ENCODE results near the gene LRP6.

Gene LRP6

DNA sequence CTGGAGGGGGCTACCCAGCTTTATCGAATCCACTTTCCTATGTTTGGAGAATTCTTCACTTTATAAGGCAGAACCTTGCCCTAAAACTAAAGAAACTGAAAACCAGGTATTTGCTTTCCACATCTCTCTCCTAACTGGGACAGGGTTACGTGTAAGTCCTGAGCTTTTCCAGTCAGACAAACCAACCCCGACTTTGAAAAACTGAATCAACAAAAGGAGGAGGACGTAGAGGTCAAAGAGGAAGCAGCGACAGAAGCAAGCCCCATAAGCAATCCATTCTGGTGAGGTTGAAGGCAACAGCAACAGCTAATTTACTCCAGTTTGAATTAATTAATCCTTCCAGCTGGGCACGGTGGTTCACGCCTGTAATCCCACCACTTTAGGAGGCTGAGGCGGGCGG is 47.2 kb downstream of the LRP6 start:
- no peak overlapping the region for H3K9ac ChIP-seq (ENCODE audit: low read depth in 1 of 2, low read length in 2 of 2)
- H3K27ac ChIP-seq (ENCODE audit: low read depth, low read length) = no peak overlapping the region
- no peaks in the 10 kb centered on the region for H3K9me3 ChIP-seq (ENCODE audit: control insufficient read depth in 1 of 2, low read length in 2 of 2)
- H3K36me3 ChIP-seq (ENCODE audit: control insufficient read depth in 1 of 2, insufficient read depth in 2 of 2, low read length in 2 of 2) = no peaks in the 10 kb centered on the region
- no peaks in the 10 kb centered on the region for H3K27me3 ChIP-seq (ENCODE audit: control insufficient read depth in 1 of 2, insufficient read depth in 2 of 2, low read length in 2 of 2)
- H3K4me3 ChIP-seq (ENCODE audit: low read depth in 1 of 2, low read length in 2 of 2) = no peak overlapping the region
- peaks cover 0 to 4% of the 10 kb centered on the region in 2 donors for H3K4me1 ChIP-seq (ENCODE audit: control insufficient read depth in 1 of 2, insufficient read depth in 2 of 2, low read length in 2 of 2)

DNA sequence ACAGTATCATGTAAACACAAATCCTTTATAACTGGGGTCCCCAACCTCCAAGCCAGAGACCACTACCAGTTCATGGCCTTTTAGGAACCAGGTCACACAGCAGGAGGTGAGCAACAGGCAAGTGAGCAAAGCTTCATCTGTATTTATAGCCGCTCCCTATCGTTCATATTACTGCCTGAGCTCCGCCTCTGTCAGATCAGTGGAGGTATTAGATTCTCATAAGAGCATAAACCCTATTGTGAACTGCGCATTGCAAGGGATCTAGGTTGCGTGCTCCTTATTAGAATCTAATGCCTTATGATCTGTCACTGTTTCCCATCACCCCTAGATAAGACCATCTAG is 49.9 kb downstream of the LRP6 start:
- Histone ChIP-seq H3K27ac (ENCODE audit: low read depth, low read length) (no peak overlapping the region), H3K9ac (ENCODE audit: low read depth in 1 of 2, low read length in 2 of 2) (no peak overlapping the region), H3K4me3 (ENCODE audit: low read depth in 1 of 2, low read length in 2 of 2) (no peak overlapping the region), H3K36me3 (ENCODE audit: control insufficient read depth in 1 of 2, insufficient read depth in 2 of 2, low read length in 2 of 2) (no peaks in the 10 kb centered on the region), H3K27me3 (ENCODE audit: control insufficient read depth in 1 of 2, insufficient read depth in 2 of 2, low read length in 2 of 2) (no peaks in the 10 kb centered on the region), H3K9me3 (ENCODE audit: control insufficient read depth in 1 of 2, low read length in 2 of 2) (no peaks in the 10 kb centered on the region), H3K4me1 (ENCODE audit: control insufficient read depth in 1 of 2, insufficient read depth in 2 of 2, low read length in 2 of 2) (peaks cover 0 to 8% of the 10 kb centered on the region in 2 donors)

DNA sequence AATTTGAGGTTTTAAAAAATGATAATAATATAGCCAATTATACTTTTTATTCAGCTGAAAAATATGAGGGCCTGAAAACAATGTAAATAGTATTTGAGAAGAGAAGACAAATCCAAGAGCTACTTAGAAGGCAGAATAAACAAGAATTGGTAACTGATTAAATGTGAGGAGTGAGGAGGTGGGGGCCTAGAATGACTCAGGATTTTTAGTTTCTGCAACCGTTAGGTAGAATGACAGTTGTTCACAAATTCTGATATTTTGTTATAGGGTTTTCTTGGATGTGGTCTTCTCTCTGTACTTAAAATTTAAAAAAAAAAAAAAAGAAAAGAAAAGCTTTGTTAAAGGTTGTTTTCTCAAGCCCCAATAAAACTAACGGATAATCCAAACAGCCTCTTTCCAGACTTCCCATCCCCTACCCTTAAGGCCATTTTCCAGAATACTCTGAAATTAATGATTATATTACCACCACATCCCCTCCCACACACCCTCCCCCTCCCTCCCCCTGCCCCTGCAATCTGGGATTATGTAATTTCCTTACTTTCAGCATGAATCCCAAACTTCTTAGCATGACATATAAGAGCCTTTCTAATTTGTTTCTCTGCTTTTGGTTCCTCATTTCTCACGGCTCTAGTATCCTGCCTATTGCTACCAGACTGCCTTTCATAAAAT is 50.4 kb downstream of the LRP6 start:
- Histone ChIP-seq H3K9me3 (ENCODE audit: control insufficient read depth in 1 of 2, low read length in 2 of 2) (no peaks in the 10 kb centered on the region), H3K27me3 (ENCODE audit: control insufficient read depth in 1 of 2, insufficient read depth in 2 of 2, low read length in 2 of 2) (no peaks in the 10 kb centered on the region), H3K4me1 (ENCODE audit: control insufficient read depth in 1 of 2, insufficient read depth in 2 of 2, low read length in 2 of 2) (peaks cover 0 to 8% of the 10 kb centered on the region in 2 donors), H3K4me3 (ENCODE audit: low read depth in 1 of 2, low read length in 2 of 2) (no peak overlapping the region), H3K36me3 (ENCODE audit: control insufficient read depth in 1 of 2, insufficient read depth in 2 of 2, low read length in 2 of 2) (no peaks in the 10 kb centered on the region), H3K9ac (ENCODE audit: low read depth in 1 of 2, low read length in 2 of 2) (no peak overlapping the region), H3K27ac (ENCODE audit: low read depth, low read length) (no peak overlapping the region)

DNA sequence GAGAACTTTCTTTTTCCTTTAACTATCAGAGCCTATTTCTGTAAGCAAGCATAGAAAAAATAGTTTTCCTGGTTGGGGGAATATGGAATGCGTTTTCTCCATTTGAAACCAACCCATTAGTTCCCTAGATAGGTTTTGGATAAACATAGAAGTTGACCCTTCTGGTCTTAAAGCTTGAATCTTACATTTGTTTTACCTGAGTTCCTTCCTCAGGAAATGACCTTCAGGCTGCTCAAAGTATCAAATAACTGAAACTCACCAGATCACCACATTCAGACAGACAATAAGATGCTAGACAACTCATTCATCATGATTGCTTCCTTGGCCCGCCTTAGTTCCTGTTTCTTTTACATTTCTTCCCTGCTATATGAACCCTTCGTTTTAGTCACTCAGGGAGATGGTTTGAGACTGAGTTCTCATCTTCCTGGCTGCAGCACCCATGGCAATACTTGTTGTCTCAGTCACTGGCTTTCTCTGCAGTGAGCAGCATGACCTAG is 52.2 kb downstream of the LRP6 start:
- no peak overlapping the region for H3K9ac ChIP-seq (ENCODE audit: low read depth in 1 of 2, low read length in 2 of 2)
- H3K4me3 ChIP-seq (ENCODE audit: low read depth in 1 of 2, low read length in 2 of 2) = no peak overlapping the region
- H3K36me3 ChIP-seq (ENCODE audit: control insufficient read depth in 1 of 2, insufficient read depth in 2 of 2, low read length in 2 of 2) = no peaks in the 10 kb centered on the region
- no peaks in the 10 kb centered on the region for H3K27me3 ChIP-seq (ENCODE audit: control insufficient read depth in 1 of 2, insufficient read depth in 2 of 2, low read length in 2 of 2)
- no peak overlapping the region for H3K27ac ChIP-seq (ENCODE audit: low read depth, low read length)
- H3K9me3 ChIP-seq (ENCODE audit: control insufficient read depth in 1 of 2, low read length in 2 of 2) = no peaks in the 10 kb centered on the region
- H3K4me1 ChIP-seq (ENCODE audit: control insufficient read depth in 1 of 2, insufficient read depth in 2 of 2, low read length in 2 of 2) = peaks cover 0 to 4% of the 10 kb centered on the region in 2 donors

DNA sequence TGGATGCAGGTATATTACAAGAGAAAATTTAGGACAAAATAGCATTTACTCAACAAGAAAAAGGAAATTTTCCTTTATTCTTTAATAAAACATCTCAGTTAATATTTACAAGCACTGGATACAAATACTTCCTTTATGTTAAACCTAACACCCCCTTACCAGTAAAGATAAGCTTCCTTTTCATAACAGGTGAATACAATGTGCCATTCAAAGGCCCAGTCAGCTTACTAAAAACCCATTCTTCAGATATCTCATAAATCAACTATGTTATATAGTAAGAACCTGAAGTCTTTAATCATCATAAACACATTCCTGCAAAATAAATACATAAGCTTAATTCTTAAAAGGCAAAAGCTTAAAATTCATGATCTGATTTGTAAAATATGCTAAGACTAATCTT is 52.6 kb downstream of the LRP6 start:
- no peak overlapping the region for H3K4me3 ChIP-seq (ENCODE audit: low read depth in 1 of 2, low read length in 2 of 2)
- H3K27ac ChIP-seq (ENCODE audit: low read depth, low read length) = no peak overlapping the region
- H3K9me3 ChIP-seq (ENCODE audit: control insufficient read depth in 1 of 2, low read length in 2 of 2) = no peaks in the 10 kb centered on the region
- peaks cover 0 to 4% of the 10 kb centered on the region in 2 donors for H3K4me1 ChIP-seq (ENCODE audit: control insufficient read depth in 1 of 2, insufficient read depth in 2 of 2, low read length in 2 of 2)
- H3K27me3 ChIP-seq (ENCODE audit: control insufficient read depth in 1 of 2, insufficient read depth in 2 of 2, low read length in 2 of 2) = no peaks in the 10 kb centered on the region
- no peaks in the 10 kb centered on the region for H3K36me3 ChIP-seq (ENCODE audit: control insufficient read depth in 1 of 2, insufficient read depth in 2 of 2, low read length in 2 of 2)
- H3K9ac ChIP-seq (ENCODE audit: low read depth in 1 of 2, low read length in 2 of 2) = no peak overlapping the region

DNA sequence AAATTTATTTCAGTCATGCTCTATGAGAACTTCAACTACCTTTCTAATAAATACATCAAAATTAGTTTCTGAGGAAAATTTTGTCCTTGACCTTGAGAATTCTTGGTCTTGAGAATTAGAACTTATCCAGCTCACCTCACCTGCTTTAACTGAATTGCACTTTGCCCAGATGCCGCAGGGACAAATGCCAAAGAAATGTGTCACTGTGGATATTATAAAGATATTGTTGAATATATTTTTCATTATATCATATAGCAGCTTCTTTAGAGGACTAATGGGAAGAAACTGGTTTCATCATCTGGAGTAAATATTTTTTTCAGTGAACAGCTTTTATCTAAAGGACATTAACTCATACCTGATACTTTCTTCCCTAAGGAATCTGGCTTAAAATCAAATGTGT is 54.1 kb downstream of the LRP6 start:
- H3K9ac ChIP-seq (ENCODE audit: low read depth in 1 of 2, low read length in 2 of 2) = no peak overlapping the region
- H3K4me3 ChIP-seq (ENCODE audit: low read depth in 1 of 2, low read length in 2 of 2) = no peak overlapping the region
- peaks cover 0 to 4% of the 10 kb centered on the region in 2 donors for H3K4me1 ChIP-seq (ENCODE audit: control insufficient read depth in 1 of 2, insufficient read depth in 2 of 2, low read length in 2 of 2)

DNA sequence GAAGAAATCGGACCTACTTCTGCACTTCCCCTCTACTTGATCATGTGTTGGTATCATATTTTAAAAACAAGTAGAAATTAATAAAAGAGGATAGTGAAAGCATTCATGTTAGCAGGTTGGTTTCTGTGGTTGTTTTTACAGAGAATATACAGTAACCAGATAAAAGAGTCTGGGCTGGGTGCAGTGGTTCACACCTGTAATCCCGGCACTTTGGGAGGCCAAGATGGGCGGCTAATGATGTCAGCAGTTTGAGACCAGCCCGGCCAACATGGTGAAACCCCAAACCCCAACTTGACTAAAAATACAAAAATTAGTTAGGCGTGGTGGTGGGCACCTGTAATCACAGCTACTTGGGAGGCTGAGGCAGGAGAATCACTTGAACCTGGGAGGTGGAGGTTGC is 55.9 kb downstream of the LRP6 start:
- H3K4me3 ChIP-seq (ENCODE audit: low read depth in 1 of 2, low read length in 2 of 2) = no peak overlapping the region
- no peak overlapping the region for H3K27ac ChIP-seq (ENCODE audit: low read depth, low read length)
- no peaks in the 10 kb centered on the region for H3K9me3 ChIP-seq (ENCODE audit: control insufficient read depth in 1 of 2, low read length in 2 of 2)
- H3K4me1 ChIP-seq (ENCODE audit: control insufficient read depth in 1 of 2, insufficient read depth in 2 of 2, low read length in 2 of 2) = peaks cover 0 to 4% of the 10 kb centered on the region in 2 donors
- H3K36me3 ChIP-seq (ENCODE audit: control insufficient read depth in 1 of 2, insufficient read depth in 2 of 2, low read length in 2 of 2) = no peaks in the 10 kb centered on the region
- no peaks in the 10 kb centered on the region for H3K27me3 ChIP-seq (ENCODE audit: control insufficient read depth in 1 of 2, insufficient read depth in 2 of 2, low read length in 2 of 2)
- no peak overlapping the region for H3K9ac ChIP-seq (ENCODE audit: low read depth in 1 of 2, low read length in 2 of 2)

More for the DNA sequence above, 54.1 kb downstream of the LRP6 start:
- Histone ChIP-seq H3K36me3 (ENCODE audit: control insufficient read depth in 1 of 2, insufficient read depth in 2 of 2, low read length in 2 of 2) (no peaks in the 10 kb centered on the region), H3K27ac (ENCODE audit: low read depth, low read length) (no peak overlapping the region), H3K9me3 (ENCODE audit: control insufficient read depth in 1 of 2, low read length in 2 of 2) (no peaks in the 10 kb centered on the region), H3K27me3 (ENCODE audit: control insufficient read depth in 1 of 2, insufficient read depth in 2 of 2, low read length in 2 of 2) (no peaks in the 10 kb centered on the region)

DNA sequence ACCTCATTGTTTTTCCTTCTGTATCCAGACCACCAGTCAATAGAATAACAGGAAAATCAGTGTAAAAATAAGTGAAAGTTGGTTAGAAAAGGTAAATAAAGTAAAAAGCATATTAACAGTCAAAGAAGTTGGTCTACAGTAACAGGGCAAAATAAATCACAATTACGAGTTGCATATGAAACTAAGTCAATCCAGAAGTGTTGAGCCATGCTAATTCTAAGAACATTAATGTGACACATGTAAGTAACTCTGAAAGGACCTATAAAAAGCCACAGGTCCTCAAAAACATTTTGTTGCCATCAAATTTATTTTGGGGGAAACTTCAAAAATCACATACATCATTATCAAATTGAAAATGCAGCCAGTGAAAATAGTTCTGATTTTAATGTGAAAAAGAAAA is 56.4 kb downstream of the LRP6 start:
- Histone ChIP-seq H3K4me1 (ENCODE audit: control insufficient read depth in 1 of 2, insufficient read depth in 2 of 2, low read length in 2 of 2) (peaks cover 0 to 4% of the 10 kb centered on the region in 2 donors), H3K4me3 (ENCODE audit: low read depth in 1 of 2, low read length in 2 of 2) (no peak overlapping the region), H3K27me3 (ENCODE audit: control insufficient read depth in 1 of 2, insufficient read depth in 2 of 2, low read length in 2 of 2) (no peaks in the 10 kb centered on the region), H3K27ac (ENCODE audit: low read depth, low read length) (no peak overlapping the region), H3K9me3 (ENCODE audit: control insufficient read depth in 1 of 2, low read length in 2 of 2) (no peaks in the 10 kb centered on the region), H3K36me3 (ENCODE audit: control insufficient read depth in 1 of 2, insufficient read depth in 2 of 2, low read length in 2 of 2) (no peaks in the 10 kb centered on the region), H3K9ac (ENCODE audit: low read depth in 1 of 2, low read length in 2 of 2) (no peak overlapping the region)

DNA sequence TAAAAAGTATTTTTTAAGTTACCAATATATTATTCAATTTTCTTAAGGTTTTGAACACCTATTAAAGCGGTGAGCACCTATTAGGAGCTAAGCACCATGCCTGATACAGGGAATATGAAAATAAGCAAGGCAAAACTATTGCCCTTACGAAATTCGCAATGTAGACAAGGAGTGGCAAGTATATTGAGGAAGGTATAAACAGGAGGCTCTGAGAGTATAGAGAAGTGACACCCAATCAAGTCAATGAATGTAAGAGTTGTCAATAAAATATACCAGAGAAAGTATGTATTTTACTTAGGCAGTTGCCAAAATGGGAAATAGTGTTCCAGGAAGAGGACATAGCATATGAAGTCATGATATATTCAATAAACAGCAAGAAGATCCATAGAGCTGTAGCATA is 57.2 kb downstream of the LRP6 start:
- H3K4me3 ChIP-seq (ENCODE audit: low read depth in 1 of 2, low read length in 2 of 2) = no peak overlapping the region
- no peaks in the 10 kb centered on the region for H3K27me3 ChIP-seq (ENCODE audit: control insufficient read depth in 1 of 2, insufficient read depth in 2 of 2, low read length in 2 of 2)
- H3K9ac ChIP-seq (ENCODE audit: low read depth in 1 of 2, low read length in 2 of 2) = no peak overlapping the region
- H3K27ac ChIP-seq (ENCODE audit: low read depth, low read length) = no peak overlapping the region
- no peaks in the 10 kb centered on the region for H3K36me3 ChIP-seq (ENCODE audit: control insufficient read depth in 1 of 2, insufficient read depth in 2 of 2, low read length in 2 of 2)
- H3K4me1 ChIP-seq (ENCODE audit: control insufficient read depth in 1 of 2, insufficient read depth in 2 of 2, low read length in 2 of 2) = peaks cover 0 to 4% of the 10 kb centered on the region in 2 donors
- H3K9me3 ChIP-seq (ENCODE audit: control insufficient read depth in 1 of 2, low read length in 2 of 2) = no peaks in the 10 kb centered on the region

DNA sequence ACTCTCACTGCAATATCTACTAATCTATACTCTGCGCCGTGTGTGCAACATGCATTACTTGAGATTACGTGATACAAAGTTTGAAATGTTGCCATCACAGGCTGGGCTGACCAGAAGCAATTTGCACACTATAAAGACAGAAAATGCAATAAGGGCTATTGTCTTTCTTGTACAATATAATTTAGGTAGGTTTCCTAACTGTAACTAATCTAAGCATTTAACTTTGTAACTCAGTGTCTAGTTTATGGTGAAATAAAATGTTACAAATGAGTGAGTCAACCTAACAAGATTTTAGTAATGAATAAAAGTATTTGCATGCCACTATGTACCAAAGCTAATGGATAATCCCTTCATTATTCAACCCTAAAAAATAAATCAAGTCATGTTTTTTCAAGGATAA is 57.8 kb downstream of the LRP6 start:
- H3K36me3 ChIP-seq (ENCODE audit: control insufficient read depth in 1 of 2, insufficient read depth in 2 of 2, low read length in 2 of 2) = no peaks in the 10 kb centered on the region

More for the DNA sequence above, 57.8 kb downstream of the LRP6 start:
- H3K9me3 ChIP-seq (ENCODE audit: control insufficient read depth in 1 of 2, low read length in 2 of 2) = no peaks in the 10 kb centered on the region
- H3K27ac ChIP-seq (ENCODE audit: low read depth, low read length) = no peak overlapping the region
- no peaks in the 10 kb centered on the region for H3K27me3 ChIP-seq (ENCODE audit: control insufficient read depth in 1 of 2, insufficient read depth in 2 of 2, low read length in 2 of 2)
- no peak overlapping the region for H3K9ac ChIP-seq (ENCODE audit: low read depth in 1 of 2, low read length in 2 of 2)
- peaks cover 0 to 4% of the 10 kb centered on the region in 2 donors for H3K4me1 ChIP-seq (ENCODE audit: control insufficient read depth in 1 of 2, insufficient read depth in 2 of 2, low read length in 2 of 2)
- no peak overlapping the region for H3K4me3 ChIP-seq (ENCODE audit: low read depth in 1 of 2, low read length in 2 of 2)
